ENCODE results near the gene QSOX1.

The QSOX1 gene

DNA sequence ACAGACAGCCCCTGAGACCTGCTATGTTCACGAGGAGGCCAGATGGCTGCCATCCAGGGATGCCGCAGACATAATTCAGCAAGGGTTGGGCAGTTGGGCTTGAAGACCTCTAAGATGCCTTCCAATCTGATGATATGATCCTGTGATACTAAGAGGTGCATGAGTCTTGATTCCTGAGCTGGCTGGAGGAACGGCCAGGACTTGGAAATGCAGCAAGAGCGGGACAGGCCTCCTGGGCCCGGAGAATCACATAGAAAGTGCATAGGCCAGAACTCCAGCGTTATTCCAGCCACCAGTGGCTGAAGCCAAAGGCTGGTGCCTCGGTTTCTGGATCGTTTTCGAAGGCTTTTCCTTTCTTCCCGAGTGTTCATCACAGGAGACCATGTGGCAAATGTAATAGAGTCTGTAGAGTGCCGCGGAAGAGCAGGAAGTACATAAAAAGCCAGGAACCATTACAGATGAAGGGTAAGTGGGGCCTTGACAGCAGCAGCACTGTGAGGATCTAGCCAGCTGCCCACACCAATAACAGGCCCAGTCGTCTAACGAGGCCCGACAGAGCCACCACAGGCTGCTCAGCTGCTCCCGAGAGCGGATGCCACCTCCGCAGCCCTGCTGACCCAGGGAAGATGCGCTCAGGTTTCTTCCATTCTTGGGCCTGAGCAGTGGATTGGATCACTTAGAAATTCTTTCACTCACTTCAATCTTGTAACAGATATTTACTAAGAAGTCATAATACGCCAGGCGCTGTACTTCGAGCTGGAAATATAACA is 61.4 kb downstream of the QSOX1 start:
- DNase-seq = no peak

DNA sequence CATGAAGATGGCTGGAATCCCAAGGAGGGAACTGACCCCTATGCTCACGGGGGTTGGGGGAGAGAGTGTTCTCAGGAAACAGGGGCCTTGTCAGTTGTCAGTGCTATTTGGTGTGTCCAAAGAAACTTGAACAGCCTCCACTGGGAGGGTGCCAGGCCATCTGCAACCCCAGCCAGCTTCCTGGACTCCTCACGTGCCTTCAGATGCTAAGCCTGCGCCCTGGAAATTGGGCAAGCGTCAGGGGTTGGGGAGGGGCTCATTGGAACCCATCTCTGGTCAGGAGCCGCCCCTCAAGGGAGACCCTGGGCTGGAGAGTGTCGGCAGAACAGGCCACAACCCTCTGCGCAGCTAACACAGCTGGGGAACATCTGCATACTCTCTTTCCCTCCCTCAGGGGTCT is 62.3 kb downstream of the QSOX1 start:
- no peak for DNase-seq

GRCh38 chr1:180218806-180219765 is 64.4 kb downstream of the QSOX1 start:
- no peak for DNase-seq

DNA sequence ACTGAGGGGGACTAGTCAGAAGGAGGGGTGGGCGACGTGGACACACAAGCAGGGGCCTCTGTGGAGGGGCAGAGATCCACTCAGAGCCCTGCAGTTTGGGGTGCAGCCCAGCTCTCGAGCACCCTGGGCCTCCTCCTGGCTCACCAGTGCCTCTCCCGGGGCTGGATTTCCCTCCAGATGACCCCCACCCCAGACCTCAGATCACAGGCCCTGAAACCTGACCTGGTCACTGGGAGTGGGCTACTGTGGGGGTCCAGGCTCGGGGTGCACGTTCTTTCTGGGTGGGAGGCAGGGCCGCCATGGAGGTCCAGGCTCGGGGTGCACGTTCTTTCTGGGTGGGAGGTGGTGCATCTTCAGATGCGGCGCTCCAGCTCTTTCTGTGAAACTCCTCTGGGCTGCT is 65.1 kb downstream of the QSOX1 start:
- no peak for DNase-seq

- no peak for DNase-seq
These were observed 66.8 kb downstream of the QSOX1 start for GRCh38 chr1:180221462-180221861.

DNA sequence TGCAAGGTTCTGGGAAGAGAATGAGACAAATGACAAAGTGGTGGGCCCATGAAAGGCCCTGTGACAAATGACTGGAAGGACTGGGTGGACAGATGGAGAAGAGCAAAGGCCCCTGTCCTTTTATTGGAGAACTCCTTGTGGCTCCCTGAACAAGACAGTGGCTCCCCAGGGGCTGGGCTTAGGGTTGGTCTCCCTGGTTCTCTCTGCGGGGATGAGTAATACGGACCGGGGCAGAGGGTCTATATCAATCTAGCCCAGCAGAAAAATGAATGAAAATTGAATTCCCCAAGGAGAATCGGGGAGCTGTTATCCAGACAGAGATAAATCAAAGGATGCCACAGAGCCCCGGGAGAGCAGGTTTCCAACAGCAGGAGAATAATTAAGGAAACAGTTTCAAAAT is 70.2 kb downstream of the QSOX1 start:
- no peak for DNase-seq

DNA sequence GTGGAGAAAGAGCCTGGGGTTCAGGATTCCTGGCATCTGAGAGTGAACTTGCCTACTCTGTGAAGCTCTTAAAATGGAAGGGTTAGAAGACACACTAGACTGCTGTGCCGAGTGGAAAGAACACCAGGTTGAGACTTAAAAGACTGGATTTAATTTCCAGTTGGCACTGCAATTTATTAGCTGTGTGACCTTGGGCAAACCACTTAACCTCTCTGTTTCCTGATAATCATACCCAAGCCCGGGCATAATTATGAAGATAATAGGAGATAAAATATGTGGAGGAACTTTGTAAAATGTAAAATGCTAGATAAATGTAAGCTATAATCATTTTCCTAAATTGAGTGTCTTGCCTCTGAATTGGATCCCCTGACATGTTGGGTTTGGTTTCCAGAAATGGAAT is 70.7 kb downstream of the QSOX1 start:
- no peak for DNase-seq

DNA sequence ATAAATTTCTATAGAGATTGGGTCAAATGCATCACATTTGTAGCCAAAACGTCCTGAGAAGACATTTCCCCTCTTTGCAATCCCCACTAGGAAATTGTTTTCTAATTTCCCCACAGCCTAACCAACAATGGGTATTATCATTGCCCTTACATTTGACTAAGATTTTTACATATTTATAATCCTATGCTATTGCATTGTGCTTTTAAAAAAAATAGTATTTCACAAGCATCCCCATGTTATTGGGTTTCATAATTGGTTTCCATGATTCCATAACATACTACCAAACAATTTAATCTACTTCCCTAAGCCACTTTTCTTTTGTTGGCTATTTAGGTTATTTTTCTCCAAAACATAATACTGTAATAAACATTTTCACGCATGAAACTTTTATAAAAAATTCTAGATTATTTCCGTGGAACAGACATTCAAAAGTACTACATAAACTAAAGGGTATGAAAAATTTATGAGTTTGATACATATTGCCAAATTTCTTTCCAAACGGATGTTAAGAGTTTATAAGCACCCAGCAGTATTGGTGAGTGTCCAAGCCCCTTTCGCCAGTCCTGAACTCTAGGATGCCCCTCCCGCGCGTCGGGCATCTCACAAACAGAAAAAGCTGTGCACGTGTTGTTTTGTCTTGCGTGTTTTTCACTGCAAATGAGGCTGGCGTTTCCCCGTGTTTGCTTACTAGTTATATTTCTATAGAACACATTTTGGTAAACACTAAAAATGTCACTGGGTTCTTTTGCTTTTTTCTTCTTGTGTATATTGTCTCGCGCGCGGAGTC is 73.4 kb downstream of the QSOX1 start:
- no peak for DNase-seq

GRCh38 chr1:180228648-180229482 is 74.2 kb downstream of the QSOX1 start:
- peak; percentile 28 for DNase-seq

GRCh38 chr1:180229483-180230415 is 75.1 kb downstream of the QSOX1 start, which contains the start of gene LHX4:
Gene LHX4, plus strand, starts transcription at chr1:180230264. Its CDS starts 266 bp downstream, at chr1:180230530.
- peak; percentile 32 for DNase-seq

GRCh38 chr1:180230416-180230790 is 75.7 kb downstream of the QSOX1 start:
- no peak for DNase-seq

- DNase-seq = no peak
These were observed 76.3 kb downstream of the QSOX1 start for GRCh38 chr1:180230791-180231505.

- DNase-seq = peak; percentile 9
These were observed 76.8 kb downstream of the QSOX1 start for GRCh38 chr1:180231506-180231921.

DNA sequence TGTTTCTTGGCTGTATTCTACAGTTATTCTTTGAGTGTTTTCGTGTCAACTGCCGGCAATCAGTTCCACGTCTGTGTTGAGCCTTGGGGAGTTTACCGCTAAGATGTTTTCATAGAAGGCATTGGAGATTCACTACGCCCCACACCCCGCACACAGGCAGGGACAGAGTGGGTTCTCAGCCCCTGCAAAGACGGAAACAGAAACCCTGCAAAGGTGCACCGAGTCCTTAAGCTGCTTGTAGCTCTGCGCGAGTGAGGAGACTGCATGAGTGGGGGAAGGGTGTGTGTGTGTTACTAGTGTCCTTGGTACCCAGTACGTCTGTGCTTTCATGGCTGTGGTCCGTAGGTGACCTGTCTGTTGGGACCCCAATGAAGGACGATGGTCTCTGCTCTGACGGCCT is 77.3 kb downstream of the QSOX1 start:
- DNase-seq = no peak

DNA sequence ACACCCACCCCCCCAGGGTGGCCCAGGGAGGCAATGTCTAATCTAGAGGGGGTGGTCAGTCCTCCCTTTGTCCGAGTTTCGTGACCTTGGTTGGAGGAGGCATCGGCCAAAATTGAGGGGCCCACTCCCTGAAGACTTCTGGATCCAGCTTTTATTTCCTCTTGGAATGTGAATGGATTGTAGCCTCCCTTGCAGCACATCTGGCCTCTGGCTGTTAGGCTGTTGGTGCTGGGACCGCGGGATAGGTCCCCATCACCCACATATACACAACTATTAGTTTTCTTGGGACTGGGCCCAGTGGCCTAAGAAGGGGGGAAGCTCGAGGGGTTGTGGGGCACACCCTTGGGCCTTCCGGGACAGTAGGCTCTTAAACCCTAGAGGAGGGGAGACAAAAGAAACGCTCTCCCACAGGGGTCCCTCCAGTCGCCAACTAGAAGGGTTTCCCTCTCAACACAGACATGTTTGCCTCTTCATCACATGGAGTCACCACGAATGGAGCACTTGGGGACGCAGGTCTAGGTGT is 77.9 kb downstream of the QSOX1 start:
- no peak for DNase-seq

DNA sequence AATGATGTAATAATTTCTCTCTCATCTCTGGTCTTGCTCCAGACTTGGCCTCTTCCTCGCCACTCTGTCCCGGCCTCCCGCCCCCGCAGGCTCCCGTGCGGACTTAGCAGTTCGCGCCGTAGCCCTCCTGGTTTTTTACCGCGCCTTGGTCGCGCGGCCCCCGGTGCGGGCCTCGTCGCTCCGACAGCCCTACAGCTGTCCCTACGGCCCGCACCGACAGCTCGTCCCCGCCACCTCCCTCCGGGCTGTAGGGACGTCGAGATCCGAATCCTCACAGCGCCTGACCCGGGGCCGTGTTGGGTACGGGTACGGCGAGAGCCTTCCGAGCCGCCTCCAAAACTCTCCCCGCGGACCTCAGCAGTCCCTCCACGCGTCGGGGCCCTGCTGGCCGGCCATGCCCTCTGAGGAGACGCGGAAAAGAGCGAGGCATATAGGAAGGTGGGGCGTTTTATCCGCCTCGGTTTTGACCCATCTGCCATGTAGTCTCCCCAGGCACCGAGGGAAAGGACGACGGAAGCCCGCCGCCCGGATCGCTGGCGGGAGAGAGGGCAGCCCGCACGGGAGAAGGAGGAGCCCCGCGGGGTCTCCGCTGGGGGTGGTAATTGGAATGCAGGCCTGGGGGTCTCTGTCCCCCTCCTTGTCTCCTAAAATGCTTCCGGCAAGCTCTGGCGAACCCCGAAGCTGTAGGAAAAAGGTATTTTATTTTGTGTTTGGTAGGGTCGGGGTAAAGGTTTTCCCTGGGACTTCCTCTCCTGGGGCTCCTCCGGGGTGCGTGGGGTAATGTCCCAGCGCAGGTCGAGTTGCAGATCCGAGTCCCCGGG is 78.7 kb downstream of the QSOX1 start:
- DNase-seq = no peak

DNA sequence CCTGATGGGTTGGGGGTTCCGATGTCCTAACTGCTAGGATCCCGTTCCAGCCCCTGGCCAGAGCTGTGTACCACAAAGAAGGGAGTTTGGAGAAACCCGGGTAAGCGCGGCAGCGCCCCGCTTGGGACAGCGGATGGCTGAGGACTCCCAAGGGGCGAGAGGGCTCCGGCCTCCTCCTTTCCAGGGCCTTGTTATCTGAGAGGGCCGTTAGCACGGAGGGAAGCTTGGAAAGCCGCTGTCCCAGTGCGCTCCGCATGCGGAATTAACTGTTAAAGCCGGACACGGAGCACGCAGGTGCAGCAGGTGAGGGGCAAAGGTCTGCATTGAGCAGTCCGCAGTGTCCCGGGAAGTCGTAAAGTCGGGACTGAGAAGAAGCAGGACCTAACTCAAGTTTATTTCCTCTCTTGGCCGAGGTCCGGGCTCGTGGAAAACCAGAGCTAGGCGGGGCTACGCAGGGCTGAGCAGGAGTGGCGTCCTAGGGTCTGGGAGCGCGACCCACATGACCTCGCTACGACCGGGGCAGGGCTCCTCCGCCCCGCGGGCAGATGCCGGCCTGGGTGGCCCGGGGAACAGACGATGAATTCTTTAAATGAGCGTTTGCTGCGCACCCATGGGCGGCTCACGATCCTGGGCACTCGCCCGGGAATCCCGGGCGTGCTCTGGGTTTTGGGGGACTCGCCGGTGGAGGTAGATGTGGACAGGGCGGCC is 79.9 kb downstream of the QSOX1 start:
- DNase-seq = no peak

- DNase-seq = no peak
These were observed 80.4 kb downstream of the QSOX1 start for GRCh38 chr1:180235077-180235501.

Data from NCI-H774 (cell line).